Renal pelvis (tissue), 4 donors: ENCODE results near the gene AKAP1. TPM values are rescaled to one million over a fixed set of nuclear protein-coding genes. Genes with fewer than 3 reads are reported as not detected.

Experiments used
- DNase-seq: peaks from one replicate; pipeline ENCODE4 v3.0.0-alpha.2; 2013
- polyA plus RNA-seq, 3 donors: library from polyadenylated mRNA; unstranded; fragments of 120-200 nt; gene quantifications; one replicate each; pipeline ENCODE4 v1.2.1, GENCODE V29; 2013; ENCODE audit not compliant: insufficient read length in 3 of 3

AKAP1 gene
- polyA plus RNA-seq, 3 donors: 36.0 to 40.5 (median 39.5) TPM

DNA sequence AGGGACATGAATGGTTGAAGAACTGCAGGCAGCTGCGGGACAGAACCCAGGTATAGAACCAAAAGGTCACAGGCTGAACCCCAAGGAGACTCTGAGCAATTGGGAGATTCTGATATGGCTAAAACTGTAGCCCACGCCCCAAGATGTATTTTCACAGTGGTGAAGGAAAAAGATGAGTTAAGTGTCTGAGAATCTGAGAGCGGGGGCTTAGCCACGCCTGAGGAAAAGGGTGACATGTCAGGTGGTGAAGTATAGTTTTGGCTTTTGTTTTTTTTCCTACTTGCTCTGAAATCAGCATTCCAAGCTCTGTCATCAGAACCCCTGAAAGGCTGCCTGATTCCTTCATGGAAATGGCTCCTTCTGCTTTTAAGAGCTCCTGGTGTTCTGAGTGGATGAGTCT, 73.3 kb downstream of the AKAP1 start:
- no peak for DNase-seq

- DNase-seq: no peak
These were observed 73.7 kb downstream of the AKAP1 start for GRCh38 chr17:57158795-57159194.

- DNase-seq: no peak
These were observed 75.6 kb downstream of the AKAP1 start for GRCh38 chr17:57160624-57161023.

- no peak for DNase-seq
These were observed 79.8 kb downstream of the AKAP1 start for GRCh38 chr17:57164814-57165213.

- no peak for DNase-seq
These were observed 80.7 kb downstream of the AKAP1 start for GRCh38 chr17:57165754-57166153.

DNA sequence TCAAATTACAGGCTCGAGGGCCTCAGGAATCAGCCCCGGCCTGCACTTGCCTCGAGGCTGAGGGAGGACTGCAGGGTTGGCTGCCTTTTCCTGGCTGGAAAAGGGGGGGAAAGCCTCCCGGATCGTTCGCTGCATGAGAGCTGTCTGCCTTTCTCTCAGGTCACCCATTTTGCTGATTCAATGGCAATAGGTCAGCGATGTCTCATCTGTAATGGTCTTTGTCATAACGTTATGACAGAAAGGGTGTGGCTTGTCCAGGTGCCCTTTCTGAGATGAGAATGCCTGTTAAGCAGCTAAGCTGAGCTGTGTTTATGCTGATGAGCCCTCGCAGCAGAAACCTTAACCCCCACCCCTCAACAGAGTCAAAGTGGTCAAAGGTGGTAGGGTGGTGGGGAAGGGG, 81.8 kb downstream of the AKAP1 start:
- DNase-seq: peak; percentile 14

- DNase-seq: no peak
These were observed 83.6 kb downstream of the AKAP1 start for GRCh38 chr17:57168695-57169094.

- DNase-seq: no peak
These were observed 85.8 kb downstream of the AKAP1 start for GRCh38 chr17:57170866-57171265.

Other genes with a start within 250 kb of the AKAP1 start
- 10 to 100 TPM; 29.8 to 46.6 (median 35.1) TPM for gene TRIM25, start 171.2 kb upstream of the AKAP1 start, polyA plus RNA-seq
- 10 to 100 TPM; 28.4 to 30.3 (median 30.2) TPM for gene COIL, start 124.2 kb upstream of the AKAP1 start, polyA plus RNA-seq
- 100 to 1,000 TPM in 1 of 3 donors, 10 to 100 TPM in 2; 81.0 to 110 (median 88.5) TPM for gene SCPEP1, start 107.1 kb upstream of the AKAP1 start, polyA plus RNA-seq
- 100 to 1,000 TPM in 1 of 3 donors, 10 to 100 TPM in 2; 79.4 to 105 (median 95.5) TPM for gene MSI2, start 171.3 kb downstream of the AKAP1 start, polyA plus RNA-seq